Transverse colon (tissue), 4 donors: ENCODE results near the gene TMPRSS12. TPM values are rescaled to one million over a fixed set of nuclear protein-coding genes. Genes with fewer than 3 reads are reported as not detected.
"Not testable (repeated sequence)": the region's sequence is repeated elsewhere in the genome, so short reads cannot be mapped to it uniquely, and the experiment has no call there.

ENCODE experiments used
- DNase-seq: peaks from one replicate; pipeline ENCODE4 v3.0.0-alpha.2; 2019
- H3K27ac ChIP-seq, 4 donors: fragments of 200-600 bp; sonication (generic); 2 replicates each; pipeline ENCODE4 v1.5.1; 2016 to 2018; ENCODE audit warnings: inconsistent platforms in 4 of 4
- H3K27me3 ChIP-seq: fragments of 200-600 bp; sonication (generic); 2 replicates; pipeline ENCODE4 v1.5.1; 2017; ENCODE audit warnings: inconsistent platforms
- H3K36me3 ChIP-seq, 4 donors: fragments of 200-600 bp; sonication (generic); 2 replicates each; pipeline ENCODE4 v1.5.1; 2017 to 2019; ENCODE audit warnings: inconsistent platforms in 4 of 4
- H3K4me1 ChIP-seq, 4 donors: fragments of 200-600 bp; sonication (generic); 2 replicates each; pipeline ENCODE4 v1.5.1; 2017 to 2020; ENCODE audit warnings: inconsistent platforms in 4 of 4
- H3K4me3 ChIP-seq, 4 donors: fragments of 200-600 bp; sonication (generic); 1 replicate in 1 of 4; 2 replicates in 3 of 4; pipeline versions ENCODE4 v1.5.1 to v1.6.1; 2017 to 2019; ENCODE audit warnings: inconsistent platforms in 4 of 4
- H3K9me3 ChIP-seq, 2 donors: fragments of 200-600 bp; sonication (generic); 2 replicates each; pipeline ENCODE4 v1.5.1; 2017 to 2019; ENCODE audit warnings: inconsistent platforms in 2 of 2
- EP300 ChIP-seq: sonication (generic); formaldehyde crosslinking; IDR thresholded peaks from one replicate; pipeline ENCODE4 v1.6.1; 2017; ENCODE audit warnings: antibody characterized with exemption, low read depth
- POLR2A ChIP-seq: fragments of 450-650 bp; IDR thresholded peaks from one replicate; pipeline ENCODE4 v1.6.1; 2016; ENCODE audit warnings: antibody characterized with exemption, mild to moderate bottlenecking, moderate library complexity
- POLR2AphosphoS5 ChIP-seq, 3 donors: sonication (generic); formaldehyde crosslinking; IDR thresholded peaks; one replicate each; pipeline ENCODE4 v1.6.1; 2016; ENCODE audit warnings: antibody characterized with exemption in 3 of 3
- WGBS, 2 donors: methylation state at CpG; one replicate each; pipeline ENCODE4 v1.1.5; 2018; ENCODE audit warnings: low coverage in 1 of 2; 5-methylcytosine and 5-hydroxymethylcytosine counted together
- in situ Hi-C, 4 donors: fragments of 200-750 bp; cut with MboI; loops; one replicate each; pipeline versions ENCODE4 v1.15.0 to v1.15.1; 2017; ENCODE audit warnings: low sequenced_read_pairs in 3 of 4, low pct_ligation_motif_present in 1 of 4, low pct_unique_long_range_greater_than_20kb in 1 of 4
- intact Hi-C: fragments of 100-400 bp; cut with DNase I; formaldehyde crosslinking; loops from one replicate; pipeline ENCODE4 v1.15.1; 2023; ENCODE audit warnings: low total_unique reads
- total RNA-seq, 4 donors: library from RNA; depleted of rRNA; stranded (reverse); fragments of >200 nt; gene quantifications; one replicate each; pipeline ENCODE4 v1.1.0, GENCODE V29; 2016
- TF ChIP-seq, protein P1 (sequence below), 5 experiments: fragments of 200-600 bp in 3 of 5; fragments of 450-650 bp in 2 of 5; sonication (generic) in 3 of 5; IDR thresholded peaks; 1 replicate in 2 of 5; 2 replicates in 3 of 5; pipeline ENCODE4 v1.5.1; 2016 to 2017; ENCODE audit warnings: antibody characterized with exemption in 5 of 5, inconsistent platforms in 3 of 5, mild to moderate bottlenecking in 2 of 5, moderate library complexity in 1 of 5

TMPRSS12 gene
- total RNA-seq, 4 donors from 2014 or later = not detected

DNA sequence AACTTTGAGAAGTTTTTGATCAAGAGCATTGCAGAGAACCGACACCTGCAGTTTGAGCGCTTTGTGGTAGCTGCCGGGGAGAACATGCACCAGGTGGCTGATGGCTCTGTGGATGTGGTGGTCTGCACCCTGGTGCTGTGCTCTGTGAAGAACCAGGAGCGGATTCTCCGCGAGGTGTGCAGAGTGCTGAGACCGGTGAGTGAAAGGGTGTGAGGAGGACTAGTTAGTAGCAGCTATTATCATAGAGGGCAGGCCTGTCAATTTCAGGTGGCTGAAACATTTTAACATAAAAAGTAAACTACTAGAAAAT lies 82.6 kb downstream of the TMPRSS12 start:
- H3K4me1 ChIP-seq = peaks cover 15 to 62% (median 35%) of the 10 kb centered on the region in 4 donors
- 0 to 15% methylated on average over 1 to 7 of the region's 7 CpGs for WGBS, 2 donors
- in situ Hi-C loops = no loop called here
- peak overlapping the region; percentile 91 to 96 (median 92) for H3K27ac ChIP-seq
- H3K36me3 ChIP-seq = peaks cover 0 to 6% (median 3%) of the 10 kb centered on the region in 4 donors
- H3K9me3 ChIP-seq = no peaks in the 10 kb centered on the region
- intact Hi-C loops = loop anchor here (10.0 kb wide), 1 partner anchor 60 kb away; no protein-coding TSS in a partner anchor
- H3K27me3 ChIP-seq = no peaks in the 10 kb centered on the region
- no peak for TF ChIP-seq POLR2AphosphoS5 (IDR thresholded peaks at IDR 0.05)
- TF ChIP-seq, protein P1, sequence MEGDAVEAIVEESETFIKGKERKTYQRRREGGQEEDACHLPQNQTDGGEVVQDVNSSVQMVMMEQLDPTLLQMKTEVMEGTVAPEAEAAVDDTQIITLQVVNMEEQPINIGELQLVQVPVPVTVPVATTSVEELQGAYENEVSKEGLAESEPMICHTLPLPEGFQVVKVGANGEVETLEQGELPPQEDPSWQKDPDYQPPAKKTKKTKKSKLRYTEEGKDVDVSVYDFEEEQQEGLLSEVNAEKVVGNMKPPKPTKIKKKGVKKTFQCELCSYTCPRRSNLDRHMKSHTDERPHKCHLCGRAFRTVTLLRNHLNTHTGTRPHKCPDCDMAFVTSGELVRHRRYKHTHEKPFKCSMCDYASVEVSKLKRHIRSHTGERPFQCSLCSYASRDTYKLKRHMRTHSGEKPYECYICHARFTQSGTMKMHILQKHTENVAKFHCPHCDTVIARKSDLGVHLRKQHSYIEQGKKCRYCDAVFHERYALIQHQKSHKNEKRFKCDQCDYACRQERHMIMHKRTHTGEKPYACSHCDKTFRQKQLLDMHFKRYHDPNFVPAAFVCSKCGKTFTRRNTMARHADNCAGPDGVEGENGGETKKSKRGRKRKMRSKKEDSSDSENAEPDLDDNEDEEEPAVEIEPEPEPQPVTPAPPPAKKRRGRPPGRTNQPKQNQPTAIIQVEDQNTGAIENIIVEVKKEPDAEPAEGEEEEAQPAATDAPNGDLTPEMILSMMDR (IDR thresholded peaks at IDR 0.05) = no peak
- TF ChIP-seq POLR2A = no peak
- TF ChIP-seq EP300 = no peak
- peak overlapping the region; percentile 35 to 66 (median 64) for H3K4me3 ChIP-seq
- peak; percentile 30 for DNase-seq

DNA sequence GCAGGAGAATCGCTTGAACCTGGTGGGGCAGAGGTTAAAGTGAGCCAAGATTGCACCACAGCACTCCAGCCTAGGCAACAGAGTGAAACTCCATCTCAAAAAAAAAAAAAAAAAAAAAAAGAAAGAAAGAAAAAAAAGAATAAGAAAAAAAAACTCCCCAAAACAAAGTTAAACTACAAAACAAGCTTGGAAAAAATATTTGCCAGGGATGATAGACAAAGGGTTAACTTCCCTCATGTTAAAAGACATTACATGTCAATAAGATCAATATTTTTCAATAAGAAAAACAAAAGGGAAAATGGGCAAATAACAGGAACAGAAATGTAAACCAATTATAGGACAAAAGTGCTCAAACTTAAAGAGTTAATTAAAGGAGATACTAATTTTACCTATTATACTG lies 83.2 kb downstream of the TMPRSS12 start:
- intact Hi-C loops (loop anchor here (10.0 kb wide), 1 partner anchor 59 kb away; no protein-coding TSS in a partner anchor), in situ Hi-C loops (no loop called here)
- H3K4me1 ChIP-seq = peaks cover 15 to 62% (median 34%) of the 10 kb centered on the region in 4 donors
- WGBS, 2 donors = 8% methylated on average over 1 of the region's 1 CpG; no CpG with 5 or more reads in 1 of the 2 donors
- peak overlapping the region; percentile 35 to 66 (median 64) for H3K4me3 ChIP-seq
- DNase-seq = no peak
- no peaks in the 10 kb centered on the region for H3K27me3 ChIP-seq
- H3K27ac ChIP-seq = peak overlapping the region; percentile 91 to 96 (median 92)
- H3K36me3 ChIP-seq = peaks cover 0 to 13% (median 4%) of the 10 kb centered on the region in 4 donors
- no peaks in the 10 kb centered on the region for H3K9me3 ChIP-seq
- no peak for TF ChIP-seq POLR2AphosphoS5 (IDR thresholded peaks at IDR 0.05)
- no peak for TF ChIP-seq POLR2A

DNA sequence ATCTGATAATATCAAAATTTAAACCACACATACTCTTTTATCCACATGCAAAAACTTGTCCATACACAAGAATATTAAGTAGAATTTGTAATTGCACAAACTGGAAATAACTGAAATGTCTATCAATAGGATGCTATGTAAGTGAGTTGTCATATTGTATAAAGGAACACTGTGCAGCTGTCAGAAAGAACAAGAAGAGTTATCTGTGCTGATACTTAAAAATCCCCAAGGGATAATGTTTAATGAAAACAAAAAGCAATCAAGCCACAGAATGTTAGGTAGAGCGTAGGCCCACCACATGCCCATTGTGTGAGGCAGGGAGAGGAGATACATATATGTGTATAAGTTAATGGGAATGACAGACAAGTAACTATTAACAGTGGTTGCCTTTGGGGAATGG lies 83.7 kb downstream of the TMPRSS12 start:
- 23 to 31% methylated on average over 1 of the region's 1 CpG for WGBS, 2 donors
- peaks cover 15 to 67% (median 38%) of the 10 kb centered on the region in 4 donors for H3K4me1 ChIP-seq
- H3K9me3 ChIP-seq = no peaks in the 10 kb centered on the region
- DNase-seq = no peak
- H3K27ac ChIP-seq = peak overlapping the region; percentile 91 to 96 (median 92)
- in situ Hi-C loops = no loop called here
- H3K27me3 ChIP-seq = no peaks in the 10 kb centered on the region
- peak in 1 of 3 donors; percentile 3 for TF ChIP-seq POLR2AphosphoS5 (IDR thresholded peaks at IDR 0.05)
- TF ChIP-seq, protein P1 (IDR thresholded peaks at IDR 0.05) = no peak
- peaks cover 0 to 16% (median 4%) of the 10 kb centered on the region in 4 donors for H3K36me3 ChIP-seq
- peak overlapping the region; percentile 35 to 66 (median 64) for H3K4me3 ChIP-seq
- intact Hi-C loops = loop anchor here (10.0 kb wide), 1 partner anchor 58 kb away; no protein-coding TSS in a partner anchor

DNA sequence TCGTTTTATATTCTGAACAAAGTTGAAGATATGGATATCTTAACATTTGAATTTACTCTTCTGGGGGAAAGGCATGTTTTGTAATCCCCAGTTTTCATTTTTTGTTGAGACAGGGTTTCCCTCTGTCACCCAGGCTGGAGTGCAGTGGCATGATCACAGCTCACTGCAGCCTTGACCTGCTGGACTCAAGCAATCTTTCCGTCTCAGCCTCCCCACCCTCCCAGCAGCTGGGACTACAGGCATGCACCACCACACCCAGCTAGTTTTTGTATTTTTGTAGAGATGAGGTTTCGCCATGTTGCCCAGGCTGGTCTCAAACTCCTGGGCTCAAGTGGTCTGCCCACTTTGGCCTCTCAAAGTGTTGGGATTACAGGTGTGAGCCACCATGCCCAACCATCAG lies 84.2 kb downstream of the TMPRSS12 start:
- 18 to 24% methylated on average over 2 to 3 of the region's 3 CpGs for WGBS, 2 donors
- H3K27me3 ChIP-seq, H3K9me3 ChIP-seq, in situ Hi-C loops: not testable (repeated sequence)
- Histone ChIP-seq H3K27ac (peak overlapping the region; percentile 91 to 96 (median 92)), H3K4me1 (peaks cover 15 to 67% (median 41%) of the 10 kb centered on the region in 4 donors), H3K4me3 (peak overlapping the region; percentile 35 to 66 (median 64)), H3K36me3 (peaks cover 0 to 16% (median 4%) of the 10 kb centered on the region in 4 donors)
- intact Hi-C loops = loop anchor here (10.0 kb wide), 1 partner anchor 58 kb away; no protein-coding TSS in a partner anchor
- TF ChIP-seq POLR2AphosphoS5 (IDR thresholded peaks at IDR 0.05) (peak; percentile 36 to 78 (median 72)), POLR2A (peak; percentile 61)
- peak; percentile 75 for DNase-seq

DNA sequence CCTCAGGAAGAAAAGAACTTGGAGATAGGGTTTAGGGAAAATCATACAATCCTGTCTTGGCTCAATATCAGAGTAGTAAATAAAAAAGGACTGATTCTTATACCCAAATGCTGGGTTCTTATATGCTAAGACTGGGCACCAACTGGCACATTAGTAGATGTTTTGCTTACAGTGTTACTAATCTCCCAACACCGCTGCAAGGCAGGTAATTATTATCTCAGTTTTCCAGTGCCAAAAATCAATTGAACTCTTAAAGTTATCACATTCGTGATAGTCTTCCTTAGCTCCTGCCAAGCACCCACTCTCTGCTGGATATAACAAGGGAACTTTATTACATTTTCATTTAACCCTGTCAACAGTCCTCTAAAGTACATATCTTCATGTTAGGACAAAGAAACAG lies 84.6 kb downstream of the TMPRSS12 start:
- H3K27ac ChIP-seq = peak overlapping the region; percentile 91 to 96 (median 92)
- peaks cover 11 to 67% (median 41%) of the 10 kb centered on the region in 4 donors for H3K4me1 ChIP-seq
- WGBS, 2 donors = 0 to 26% methylated on average over 1 to 2 of the region's 2 CpGs
- in situ Hi-C loops (no loop called here), intact Hi-C loops (loop anchor here (10.0 kb wide), 1 partner anchor 57 kb away; no protein-coding TSS in a partner anchor)
- H3K9me3 ChIP-seq = no peaks in the 10 kb centered on the region
- peak overlapping the region; percentile 35 to 66 (median 64) for H3K4me3 ChIP-seq
- TF ChIP-seq POLR2AphosphoS5 (IDR thresholded peaks at IDR 0.05) (no peak), POLR2A (no peak), EP300 (no peak)
- TF ChIP-seq, protein P1 (IDR thresholded peaks at IDR 0.05) = no peak
- H3K36me3 ChIP-seq = peaks cover 0 to 16% (median 4%) of the 10 kb centered on the region in 4 donors
- DNase-seq = no peak
- no peaks in the 10 kb centered on the region for H3K27me3 ChIP-seq
